Measurements from ENCODE around the gene PRR3. TPM values are rescaled to one million over a fixed set of nuclear protein-coding genes. Genes with fewer than 3 reads are reported as not detected.

PRR3 gene
- total and polyA plus RNA-seq, 9 donors, result 8.6 to 35.0 (median 20.9) TPM

- Histone ChIP-seq H3K9me3 (no peaks in the 10 kb centered on the region), H3K36me3 (no peaks in the 10 kb centered on the region), H3K27me3 (no peaks in the 10 kb centered on the region), H3K27ac (no peak overlapping the region), H3K4me1 (ENCODE audit: insufficient read depth) (no peaks in the 10 kb centered on the region), H3K4me3 (no peak overlapping the region)
- intact Hi-C loops (cut with DNase I), result loop anchor here in 3 of 4 donors (5.0 to 10.0 kb wide), 2 partner anchors 49 to 51 kb away; partner anchors contain the start of gene HLA-E (in 1 of the 3)
- no peak for TF ChIP-seq POLR2A (IDR thresholded peaks at IDR 0.05)
- no peak for TF ChIP-seq CTCF (IDR thresholded peaks at IDR 0.05)
- DNase-seq, result no peak
- 71 to 82% (median 77%) methylated on average over 15 of the region's 15 CpGs for WGBS, 3 donors
These were observed 23.4 kb upstream of the PRR3 start for GRCh38 chr6:30533460-30534294.

DNA sequence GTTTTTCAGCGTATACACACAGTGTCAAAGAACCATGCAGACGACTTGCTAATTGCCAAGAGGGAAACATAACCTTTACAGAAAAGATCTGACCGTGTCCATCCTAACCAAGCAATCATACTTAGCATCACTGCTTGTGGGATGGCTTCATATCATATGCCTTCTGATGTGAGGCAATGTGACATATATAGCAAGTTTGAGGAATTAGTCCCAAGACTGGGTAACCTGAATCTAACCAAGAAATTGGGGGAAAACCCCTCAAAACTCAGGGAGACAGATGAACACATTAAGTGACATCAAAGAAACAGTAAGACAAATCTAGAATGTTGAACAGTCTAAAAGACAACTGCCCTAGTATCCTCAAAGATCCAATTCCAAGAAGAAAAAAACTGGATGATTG, 19.2 kb upstream of the PRR3 start:
- WGBS, 3 donors, result 78 to 81% (median 81%) methylated on average over 3 of the region's 3 CpGs
- Histone ChIP-seq H3K9me3 (no peaks in the 10 kb centered on the region), H3K4me1 (ENCODE audit: insufficient read depth) (no peaks in the 10 kb centered on the region), H3K4me3 (no peak overlapping the region), H3K27me3 (no peaks in the 10 kb centered on the region), H3K36me3 (no peaks in the 10 kb centered on the region), H3K27ac (no peak overlapping the region)
- TF ChIP-seq POLR2A (IDR thresholded peaks at IDR 0.05) (no peak), CTCF (IDR thresholded peaks at IDR 0.05) (no peak), EP300 (IDR thresholded peaks at IDR 0.05) (no peak)
- DNase-seq, result no peak
- intact Hi-C loops (cut with DNase I), result loop anchor here in 1 of 4 donors (10.0 kb wide), 1 partner anchor 53 kb away; the partner anchor contains the start of gene HLA-E

DNA sequence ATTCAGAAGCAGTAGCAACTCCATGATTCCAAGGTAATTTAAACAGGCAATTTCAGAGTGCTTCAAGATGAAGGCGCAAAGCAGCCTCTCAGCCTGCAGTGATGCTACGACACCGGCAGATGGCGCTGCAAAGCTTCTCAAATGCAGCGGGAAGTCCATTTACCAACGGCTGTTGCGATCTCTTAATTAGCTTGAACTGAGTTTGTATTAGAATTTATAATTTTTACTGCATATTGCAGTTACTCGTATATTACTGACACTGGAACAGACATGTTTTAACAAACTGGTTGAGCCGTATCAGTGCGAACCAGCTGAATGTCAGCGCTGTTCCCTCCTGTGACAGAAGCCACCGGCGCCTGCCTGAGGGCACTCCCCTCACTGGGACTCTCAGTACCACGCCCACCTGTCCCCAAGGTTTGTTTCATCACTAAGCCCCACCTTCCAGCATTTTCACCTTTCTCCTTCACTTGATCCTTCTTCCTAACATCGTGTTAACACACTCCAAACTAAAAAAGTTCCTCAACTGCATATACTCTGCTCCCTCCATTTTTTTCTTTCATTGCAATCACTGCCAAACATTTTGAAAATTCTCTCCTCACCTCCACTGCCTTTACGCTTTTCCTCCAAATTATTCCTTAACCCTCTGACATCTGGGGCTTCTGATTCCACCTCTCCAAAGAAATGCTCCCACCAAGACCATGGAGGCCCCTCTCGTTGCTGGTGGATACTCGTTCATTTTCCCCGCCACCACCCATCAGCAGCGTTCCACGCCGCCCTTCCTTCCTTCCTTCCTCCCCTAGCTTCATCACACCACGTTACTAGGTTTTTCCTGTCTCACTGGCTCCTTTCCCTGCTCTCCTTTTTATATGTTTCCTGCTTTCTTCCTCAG, 15.3 kb upstream of the PRR3 start:
- peak; percentile 56 to 80 (median 78) for DNase-seq
- no peaks in the 10 kb centered on the region for H3K4me1 ChIP-seq (ENCODE audit: insufficient read depth)
- H3K36me3 ChIP-seq, result no peaks in the 10 kb centered on the region
- no peak for TF ChIP-seq POLR2A (IDR thresholded peaks at IDR 0.05)
- TF ChIP-seq CTCF (IDR thresholded peaks at IDR 0.05), result peak; percentile 79 to 86 (median 82)
- no peaks in the 10 kb centered on the region for H3K9me3 ChIP-seq
- H3K4me3 ChIP-seq, result peak overlapping the region; percentile 17
- intact Hi-C loops (cut with DNase I), result loop anchor here (5.0 to 10.0 kb wide), 4 partner anchors 54 to 543 kb away; partner anchors contain the start of genes DHX16 (in 1 of the 4) and HLA-E (in 1 of the 4)
- no peaks in the 10 kb centered on the region for H3K27me3 ChIP-seq
- 8 to 15% (median 13%) methylated on average over 23 of the region's 23 CpGs for WGBS, 3 donors
- H3K27ac ChIP-seq, result no peak overlapping the region

DNA sequence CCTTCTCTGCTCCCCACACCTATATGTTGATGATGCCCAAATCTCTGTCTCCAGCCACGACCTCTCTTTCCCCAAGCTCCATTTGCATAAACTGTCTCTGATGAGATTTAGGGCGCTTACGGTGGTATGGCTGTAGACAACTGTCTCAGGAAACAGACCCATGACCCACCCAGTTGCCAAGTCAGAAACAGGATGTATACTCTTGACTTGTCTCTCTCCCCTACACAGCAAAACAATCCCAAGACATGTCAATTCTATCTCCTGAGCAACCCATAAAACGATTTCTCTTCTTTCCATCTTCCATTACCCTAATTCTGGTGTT, 14.7 kb upstream of the PRR3 start:
- TF ChIP-seq POLR2A (IDR thresholded peaks at IDR 0.05) (no peak), CTCF (IDR thresholded peaks at IDR 0.05) (no peak), EP300 (IDR thresholded peaks at IDR 0.05) (no peak)
- H3K4me1 ChIP-seq (ENCODE audit: insufficient read depth), result no peaks in the 10 kb centered on the region
- no peaks in the 10 kb centered on the region for H3K27me3 ChIP-seq
- intact Hi-C loops (cut with DNase I), result loop anchor here (5.0 to 10.0 kb wide), 4 partner anchors 55 to 542 kb away; partner anchors contain the start of genes DHX16 (in 1 of the 4) and HLA-E (in 1 of the 4)
- no peak overlapping the region for H3K27ac ChIP-seq
- H3K36me3 ChIP-seq, result no peaks in the 10 kb centered on the region
- H3K4me3 ChIP-seq, result no peak overlapping the region
- WGBS, 3 donors, result 23 to 33% (median 32%) methylated on average over 4 of the region's 4 CpGs
- H3K9me3 ChIP-seq, result no peaks in the 10 kb centered on the region
- DNase-seq, result no peak

Measured in ovary (tissue), 9 donors.